ENCODE results near the gene NXPH1. TPM values are rescaled to one million over a fixed set of nuclear protein-coding genes. Genes with fewer than 3 reads are reported as not detected.

NXPH1 gene
- total and polyA plus RNA-seq, 2 experiments from 2014 or later: 0.45 to 3.0 TPM

- Histone ChIP-seq H4K20me1 (replicated peaks; ENCODE audit: insufficient read depth) (no peaks in the 10 kb centered on the region), H3K4me2 (no peak overlapping the region), H3K36me3 (ENCODE audit: insufficient read depth) (no peaks in the 10 kb centered on the region), H2AFZ (no peak overlapping the region), H3K27me3 (ENCODE audit: insufficient read depth) (no peaks in the 10 kb centered on the region), H3K79me2 (replicated peaks; ENCODE audit: insufficient read depth) (no peaks in the 10 kb centered on the region), H3F3A (replicated peaks; ENCODE audit: low read depth) (no peaks in the 10 kb centered on the region), H3K9me2 (ENCODE audit: insufficient read depth) (no peaks in the 10 kb centered on the region), H3K27ac (ENCODE audit: low read depth) (no peak overlapping the region), H3K4me1 (ENCODE audit: insufficient read depth) (no peaks in the 10 kb centered on the region), H3K4me3 (no peak overlapping the region)
- Mint-ChIP-seq H3K9me3 (no peaks in the 10 kb centered on the region), H3K4me3 (no peak overlapping the region), H3K36me3 (ENCODE audit: low read depth) (no peaks in the 10 kb centered on the region), H3K27ac (no peak overlapping the region), H3K27me3 (ENCODE audit: insufficient read depth, low read depth, poor library complexity) (no peaks in the 10 kb centered on the region), H3K4me1 (no peaks in the 10 kb centered on the region)
- no peak for ATAC-seq
- TF ChIP-seq ZNF331 (CRISPR knock-in tag; IDR thresholded peaks at IDR 0.05; ENCODE audit: low read depth) (no peak), REST (IDR thresholded peaks at IDR 0.05; ENCODE audit: unreplicated experiment) (no peak), ZNF462 (CRISPR knock-in tag; IDR thresholded peaks at IDR 0.05) (no peak), NANOG (IDR thresholded peaks at IDR 0.05; ENCODE audit: borderline replicate concordance) (no peak), STAT1 (IDR thresholded peaks at IDR 0.05; ENCODE audit: unreplicated experiment) (no peak), EZH2 (IDR thresholded peaks at IDR 0.05; ENCODE audit: low read depth, unreplicated experiment) (no peak), CREB1 (CRISPR knock-in tag; IDR thresholded peaks at IDR 0.05; ENCODE audit: low read depth) (no peak), ETS1 (IDR thresholded peaks at IDR 0.05) (no peak), CTCF (conservative IDR thresholded peaks at IDR 0.05; ENCODE audit: low read depth in 2 of 2) (no peak), POLR2AphosphoS5 (IDR thresholded peaks at IDR 0.05; ENCODE audit: low read depth) (no peak), EZH2phosphoT487 (IDR thresholded peaks at IDR 0.05; ENCODE audit: unreplicated experiment) (no peak), JUNB (IDR thresholded peaks at IDR 0.05; ENCODE audit: unreplicated experiment) (no peak), ZNF114 (CRISPR knock-in tag; IDR thresholded peaks at IDR 0.05) (no peak)
- DNase-seq (ENCODE audit: low spot score): no peak
Observed at GRCh38 chr7:8742837-8743236, 309.4 kb downstream of the NXPH1 start.
